T-helper 9 cell (primary cell): Measurements from ENCODE around the gene RBM33.
"Not testable (repeated sequence)": the region's sequence is repeated elsewhere in the genome, so short reads cannot be mapped to it uniquely, and the experiment has no call there.

Experiments
- DNase-seq: peaks from one replicate; pipeline ENCODE4 v3.0.0-alpha.2; 2020
- total RNA-seq, 2 donors: gene quantifications; one replicate each; lab custom pipeline; 2026; lab: John Stamatoyannopoulos, UW

The RBM33 gene
- total RNA-seq: 142 to 153 reads per million in 2 donors

DNA sequence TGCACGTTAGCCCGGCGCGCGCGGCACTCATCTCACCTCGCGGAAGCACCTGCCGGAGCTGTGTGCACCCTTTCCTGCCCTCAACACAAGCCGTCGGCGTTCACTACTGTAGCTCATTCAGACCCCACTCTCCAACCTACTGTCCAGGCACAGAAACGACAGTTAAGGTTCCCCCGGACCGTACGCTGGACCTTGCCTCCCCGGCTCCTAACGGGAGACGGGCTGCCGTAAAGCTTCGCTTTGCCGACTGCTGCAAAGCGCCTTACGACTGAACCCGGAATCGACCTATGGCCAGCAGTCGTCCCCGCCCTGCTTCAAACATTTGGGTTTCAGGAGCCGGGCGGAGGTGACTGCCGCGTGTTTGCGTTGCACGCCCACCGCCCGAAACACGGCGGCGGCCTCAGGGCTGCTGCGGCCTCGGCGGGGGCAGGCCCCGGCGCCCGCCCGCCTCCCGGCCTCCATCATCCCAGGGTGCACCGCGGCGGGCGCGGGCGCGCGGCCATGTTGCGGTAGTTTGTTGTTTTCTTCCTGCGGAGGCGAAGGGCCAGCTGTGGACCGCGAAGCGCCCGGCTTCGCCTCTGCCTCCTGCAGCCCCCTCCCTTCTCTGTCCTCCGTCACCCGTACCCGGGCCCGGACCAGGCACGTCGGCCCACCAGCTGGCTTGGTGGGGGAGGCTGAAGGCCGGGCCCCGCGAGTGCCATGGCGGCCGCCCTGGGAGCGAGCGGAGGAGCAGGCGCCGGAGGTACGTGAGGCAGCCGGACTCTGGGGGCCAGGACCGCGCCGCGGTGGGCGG is at the start of gene RBM33:
RBM33 (plus strand) TSS at position 484 of the 793 bp plus-strand sequence; CDS start at position 700, 216 bp downstream.
- DNase-seq: peak; percentile 69

- no peak for DNase-seq
Observed at GRCh38 chr7:155594961-155595366, 49.5 kb upstream of the RBM33 start.

DNA sequence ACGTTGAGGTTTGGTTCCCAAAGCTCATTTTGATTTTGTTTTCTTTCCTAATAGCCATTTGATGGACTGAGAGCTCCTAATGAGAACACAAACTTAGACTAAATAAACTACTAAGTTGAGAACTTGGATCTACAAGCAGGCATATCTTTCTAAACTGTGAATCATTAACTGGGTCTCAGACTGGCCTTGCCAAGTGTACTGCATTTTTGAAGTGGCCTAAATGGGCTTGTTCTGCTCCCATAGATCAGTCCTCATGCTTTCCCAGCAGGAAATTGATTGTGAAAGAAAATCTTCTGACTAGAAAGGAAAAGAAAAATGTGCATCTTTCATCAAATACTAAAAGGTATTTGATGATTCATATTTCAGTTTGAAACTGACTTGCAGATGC is 46.7 kb upstream of the RBM33 start:
- no peak for DNase-seq

DNA sequence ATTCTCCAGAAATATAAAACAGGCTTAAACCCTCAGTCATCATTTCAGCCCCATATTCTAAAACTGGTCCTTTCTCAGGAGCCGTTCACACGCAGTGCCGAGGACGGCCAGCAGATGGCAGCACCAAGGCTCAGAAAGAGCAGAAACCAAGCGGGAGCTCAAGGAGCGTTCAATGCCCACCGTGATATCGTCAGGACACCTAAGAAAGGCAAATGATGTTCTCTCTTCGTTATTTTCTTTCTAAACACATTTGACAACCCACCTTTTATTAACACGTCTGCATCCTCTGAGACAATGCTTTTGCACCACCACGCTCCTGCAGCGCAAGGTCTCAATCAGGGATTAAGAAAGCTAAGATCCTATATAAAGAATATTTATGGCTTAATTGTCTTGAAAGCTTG is 45.7 kb upstream of the RBM33 start:
- peak; percentile 82 for DNase-seq

DNA sequence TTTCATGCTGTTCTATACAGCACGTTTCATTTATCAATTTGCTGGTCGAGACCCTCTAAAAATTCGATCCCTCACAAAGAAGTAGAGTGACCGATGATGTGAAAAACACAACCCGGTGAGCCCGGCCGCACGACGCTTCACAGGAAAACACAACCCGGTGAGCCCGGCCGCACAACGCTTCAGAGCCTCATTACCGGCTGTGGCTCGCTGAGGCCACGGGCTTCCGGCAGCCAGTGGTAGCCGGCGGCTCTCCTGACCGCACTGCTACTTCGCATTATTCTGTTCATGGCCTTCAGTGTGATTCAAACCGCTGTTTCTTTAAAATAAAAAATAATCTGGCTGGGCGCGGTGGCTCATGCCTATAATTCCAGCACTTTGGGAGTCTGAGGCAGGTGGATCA is 42.3 kb upstream of the RBM33 start:
- DNase-seq: no peak

GRCh38 chr7:155602750-155603149 is 41.7 kb upstream of the RBM33 start:
- DNase-seq: no peak

- DNase-seq: no peak
Observed at GRCh38 chr7:155603205-155603857, 41.1 kb upstream of the RBM33 start.

DNA sequence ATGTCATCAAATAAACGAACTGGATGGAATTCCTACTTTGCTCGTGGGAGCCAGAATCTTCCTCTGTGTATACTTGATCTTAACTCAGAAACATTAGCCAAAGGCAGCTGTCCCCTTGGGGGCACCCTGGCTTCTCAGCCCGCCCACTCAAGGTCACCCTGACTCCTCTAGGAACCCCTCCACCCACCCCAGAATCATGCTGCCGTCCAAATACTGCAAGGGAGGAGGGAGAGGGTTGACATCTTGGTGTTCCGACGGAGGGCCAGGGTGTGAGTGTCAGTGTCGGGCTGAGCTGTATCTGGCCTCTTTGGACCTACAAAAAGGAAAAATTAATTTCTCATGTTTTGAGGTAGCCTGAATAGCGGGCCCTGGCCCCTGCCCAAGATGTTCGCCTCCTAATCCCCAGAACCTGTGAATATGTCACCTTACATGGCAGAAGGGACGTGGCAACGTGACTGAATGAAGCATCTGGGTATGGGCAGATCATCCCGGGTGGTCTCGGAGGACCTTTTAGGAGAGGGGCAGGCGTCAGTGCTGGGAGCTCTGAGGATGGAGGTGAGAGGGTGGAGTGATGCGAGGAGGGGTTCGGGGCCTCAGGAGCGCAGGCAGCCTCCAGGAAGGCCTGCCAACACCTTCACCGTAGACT is 40.5 kb upstream of the RBM33 start:
- DNase-seq: no peak

GRCh38 chr7:155604504-155604997 is 39.9 kb upstream of the RBM33 start:
- DNase-seq: no peak

- no peak for DNase-seq
Observed at GRCh38 chr7:155609185-155609584, 35.3 kb upstream of the RBM33 start.

- no peak for DNase-seq
Observed at GRCh38 chr7:155610633-155611193, 33.7 kb upstream of the RBM33 start.

GRCh38 chr7:155611808-155612447 is 32.5 kb upstream of the RBM33 start:
- DNase-seq: no peak

DNA sequence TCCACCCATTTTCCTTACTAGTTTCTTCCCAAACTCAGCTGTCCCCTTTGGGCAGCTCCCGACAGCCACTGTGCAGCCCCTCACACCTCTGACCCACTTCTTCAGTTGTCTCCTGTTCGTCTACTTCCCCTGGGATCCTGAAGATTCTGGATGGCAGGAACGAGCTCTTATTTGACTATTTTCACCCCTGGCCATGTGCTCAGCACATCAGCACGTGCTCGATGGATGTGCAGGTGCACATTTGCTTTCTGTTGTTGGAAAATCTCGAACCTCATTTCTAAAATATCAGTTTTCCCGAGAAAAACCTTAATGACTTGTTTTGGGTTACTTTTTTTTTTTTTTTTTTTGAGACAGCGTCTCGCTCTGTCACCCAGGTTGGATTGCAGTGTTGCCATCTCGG is 31.8 kb upstream of the RBM33 start:
- DNase-seq: no peak

- not testable (repeated sequence) for DNase-seq
Observed at GRCh38 chr7:155615085-155615484, 29.4 kb upstream of the RBM33 start.

GRCh38 chr7:155618708-155619633 is 25.5 kb upstream of the RBM33 start:
- no peak for DNase-seq

GRCh38 chr7:155619634-155620271 is 24.7 kb upstream of the RBM33 start:
- DNase-seq: no peak

DNA sequence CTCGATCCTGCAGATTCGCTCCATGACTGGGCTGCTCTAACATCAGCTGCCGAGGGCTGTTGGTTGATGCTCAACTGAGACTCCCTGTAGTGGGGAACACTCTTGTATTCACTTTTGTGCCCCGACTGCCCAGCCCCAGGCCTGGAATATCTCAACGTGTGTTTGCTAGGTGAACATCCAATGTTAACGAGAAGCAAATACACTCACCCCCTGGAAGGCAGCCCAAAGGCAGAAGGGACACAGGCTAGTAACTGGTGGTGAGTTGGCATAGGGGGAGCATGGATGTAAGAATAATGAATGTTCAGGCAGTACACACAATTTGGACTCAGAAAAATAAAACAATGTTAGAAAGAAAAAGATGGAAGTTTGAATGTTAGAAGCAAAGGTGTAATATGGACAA is 24.0 kb upstream of the RBM33 start:
- DNase-seq: no peak

GRCh38 chr7:155621418-155621980 is 23.0 kb upstream of the RBM33 start:
- DNase-seq: no peak

DNA sequence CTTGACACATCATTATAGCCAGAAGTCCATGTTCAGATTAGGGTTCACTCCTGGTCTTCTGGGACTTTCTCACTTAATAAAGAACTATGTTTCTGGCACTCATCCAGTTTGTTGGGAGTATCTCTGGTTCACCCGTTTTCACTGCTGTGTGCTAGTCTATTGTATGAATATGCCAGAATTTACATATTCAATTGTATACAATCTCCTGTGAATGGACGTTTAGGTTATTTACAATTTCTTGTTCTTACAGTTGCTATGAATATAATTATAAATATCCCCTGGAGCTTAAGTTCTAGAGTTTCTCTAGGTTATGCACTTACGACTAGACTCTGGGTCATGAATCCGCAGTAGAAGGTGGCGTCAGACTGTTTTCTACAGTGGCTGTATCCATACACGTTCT is 20.0 kb upstream of the RBM33 start:
- no peak for DNase-seq

DNA sequence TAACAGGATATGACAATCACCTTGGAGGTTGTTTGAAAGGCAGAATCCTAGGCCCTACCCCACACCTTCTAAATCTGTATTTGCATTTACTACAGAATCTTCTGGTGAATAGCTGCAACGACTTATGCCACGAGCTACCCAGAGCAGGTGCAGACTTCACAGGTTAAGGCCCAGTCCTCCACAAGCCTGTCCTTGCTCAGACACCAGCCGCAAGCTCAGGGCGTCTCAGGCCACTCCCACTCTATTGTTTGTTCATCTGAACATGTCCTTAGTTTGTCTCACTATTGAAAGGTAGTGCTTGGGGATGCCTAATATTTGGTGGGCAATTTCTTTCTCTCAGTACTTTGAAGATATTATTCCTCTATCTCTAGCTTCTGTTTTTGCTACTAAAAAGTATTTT is 18.9 kb upstream of the RBM33 start:
- no peak for DNase-seq

- no peak for DNase-seq
Observed at GRCh38 chr7:155629171-155629570, 15.3 kb upstream of the RBM33 start.
